AG04450 (cell line): ENCODE data around the gene ZEB2. TPM values are rescaled to one million over a fixed set of nuclear protein-coding genes. Genes with fewer than 3 reads are reported as not detected.

ENCODE experiments used
- CTCF ChIA-PET: fragments of 300-600, 350-600 bp; formaldehyde crosslinking; extraction: SDS; loops from one replicate; lab custom pipeline; 2022; ENCODE audit warnings: antibody characterized with exemption, inconsistent platforms; lab: Charles Lee
- POLR2A ChIA-PET: fragments of 350-600 bp; formaldehyde crosslinking; extraction: SDS; loops from one replicate; lab custom pipeline; 2021; ENCODE audit warnings: antibody characterized with exemption, inconsistent platforms; lab: Yijun Ruan, JAX
- DNase-seq: peaks from one replicate; pipeline ENCODE4 v3.0.0-alpha.2; 2011; ENCODE audit warnings: low read depth, low spot score
- H3K27ac ChIP-seq: one replicate; pipeline ENCODE4 v1.5.1; 2012; ENCODE audit warnings: low read depth, low read length, control low read depth
- H3K27me3 ChIP-seq: one replicate; pipeline ENCODE4 v1.6.0; 2012; ENCODE audit warnings: low read length; ENCODE audit not compliant: control insufficient read depth, insufficient read depth
- H3K4me3 ChIP-seq: 2 replicates; pipeline ENCODE4 v1.5.1; 2011; ENCODE audit warnings: mild to moderate bottlenecking, low read depth, low read length, control low read depth
- H3K9me3 ChIP-seq: 2 replicates; pipeline ENCODE4 v1.5.1; 2012; ENCODE audit warnings: low read length; ENCODE audit not compliant: control insufficient read depth, insufficient read depth
- polyA plus RNA-seq: library from polyadenylated mRNA; depleted of rRNA; stranded (reverse); fragments of >200 nt; gene quantifications from 2 replicates; pipeline ENCODE4 v1.2.3, GENCODE V29; 2011
- TF ChIP-seq, protein P1 (sequence below): IDR thresholded peaks from 2 replicates; pipeline ENCODE4 v1.5.1; 2011; ENCODE audit warnings: low read depth, low read length, control low read depth, inconsistent platforms

Gene ZEB2
- polyA plus RNA-seq, 1 experiment: 41.7 TPM

DNA sequence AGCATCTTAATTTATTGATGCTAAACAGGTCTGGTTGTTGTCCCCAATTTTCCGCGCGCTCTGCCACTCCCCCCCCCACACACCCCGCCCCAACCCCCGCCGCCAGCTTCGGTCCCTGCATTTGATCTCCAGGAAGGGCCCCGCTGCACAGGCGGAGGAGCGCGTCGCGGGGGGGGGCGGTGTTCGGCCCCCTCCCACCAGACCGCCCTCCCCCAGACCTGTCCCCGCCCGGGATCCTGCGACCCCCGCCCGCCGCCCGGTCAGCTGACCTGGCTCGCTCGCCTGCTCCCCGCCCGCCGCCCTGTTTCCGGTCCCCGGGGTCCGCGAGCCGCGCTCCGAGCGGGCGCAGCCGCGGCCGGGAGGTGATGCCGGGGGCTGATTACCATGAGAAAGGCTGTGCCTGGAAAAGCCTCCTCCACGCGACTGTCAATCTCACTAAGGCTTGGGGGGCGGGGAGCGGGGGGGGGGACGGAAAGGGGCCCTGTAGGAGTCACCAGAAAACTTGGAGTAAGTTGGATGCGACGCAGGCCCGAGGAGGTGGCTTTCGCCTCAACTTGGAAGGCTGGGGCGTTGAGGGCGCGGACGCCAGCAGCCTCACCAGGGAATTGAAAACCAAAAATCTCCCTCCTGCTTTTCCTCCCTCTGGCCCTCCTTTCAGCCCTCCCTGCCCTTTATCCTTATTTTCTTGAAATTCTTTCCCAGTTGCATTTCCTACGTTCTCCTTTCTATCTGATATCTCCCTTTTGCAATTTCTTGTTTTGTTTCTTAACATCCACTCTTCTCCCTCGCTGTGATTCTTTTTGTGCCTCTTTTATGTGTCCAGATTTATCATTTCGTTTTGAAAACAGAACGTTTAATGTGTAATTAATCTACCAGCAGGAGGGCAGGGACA, 4.4 kb upstream of the ZEB2 start:
- CTCF ChIA-PET: no interaction called here
- H3K27me3 ChIP-seq: no peaks in the 10 kb centered on the region
- POLR2A ChIA-PET: interaction anchor here (0.6 to 0.7 kb wide), 5 partner anchors 17 to 1138 kb away, joined by 3 to 6 read pairs (median 4); no protein-coding TSS in a partner anchor
- no peak overlapping the region for H3K27ac ChIP-seq
- no peak for DNase-seq
- no peaks in the 10 kb centered on the region for H3K9me3 ChIP-seq
- TF ChIP-seq, protein P1, sequence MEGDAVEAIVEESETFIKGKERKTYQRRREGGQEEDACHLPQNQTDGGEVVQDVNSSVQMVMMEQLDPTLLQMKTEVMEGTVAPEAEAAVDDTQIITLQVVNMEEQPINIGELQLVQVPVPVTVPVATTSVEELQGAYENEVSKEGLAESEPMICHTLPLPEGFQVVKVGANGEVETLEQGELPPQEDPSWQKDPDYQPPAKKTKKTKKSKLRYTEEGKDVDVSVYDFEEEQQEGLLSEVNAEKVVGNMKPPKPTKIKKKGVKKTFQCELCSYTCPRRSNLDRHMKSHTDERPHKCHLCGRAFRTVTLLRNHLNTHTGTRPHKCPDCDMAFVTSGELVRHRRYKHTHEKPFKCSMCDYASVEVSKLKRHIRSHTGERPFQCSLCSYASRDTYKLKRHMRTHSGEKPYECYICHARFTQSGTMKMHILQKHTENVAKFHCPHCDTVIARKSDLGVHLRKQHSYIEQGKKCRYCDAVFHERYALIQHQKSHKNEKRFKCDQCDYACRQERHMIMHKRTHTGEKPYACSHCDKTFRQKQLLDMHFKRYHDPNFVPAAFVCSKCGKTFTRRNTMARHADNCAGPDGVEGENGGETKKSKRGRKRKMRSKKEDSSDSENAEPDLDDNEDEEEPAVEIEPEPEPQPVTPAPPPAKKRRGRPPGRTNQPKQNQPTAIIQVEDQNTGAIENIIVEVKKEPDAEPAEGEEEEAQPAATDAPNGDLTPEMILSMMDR: no peak
- peak overlapping the region; percentile 64 for H3K4me3 ChIP-seq

DNA sequence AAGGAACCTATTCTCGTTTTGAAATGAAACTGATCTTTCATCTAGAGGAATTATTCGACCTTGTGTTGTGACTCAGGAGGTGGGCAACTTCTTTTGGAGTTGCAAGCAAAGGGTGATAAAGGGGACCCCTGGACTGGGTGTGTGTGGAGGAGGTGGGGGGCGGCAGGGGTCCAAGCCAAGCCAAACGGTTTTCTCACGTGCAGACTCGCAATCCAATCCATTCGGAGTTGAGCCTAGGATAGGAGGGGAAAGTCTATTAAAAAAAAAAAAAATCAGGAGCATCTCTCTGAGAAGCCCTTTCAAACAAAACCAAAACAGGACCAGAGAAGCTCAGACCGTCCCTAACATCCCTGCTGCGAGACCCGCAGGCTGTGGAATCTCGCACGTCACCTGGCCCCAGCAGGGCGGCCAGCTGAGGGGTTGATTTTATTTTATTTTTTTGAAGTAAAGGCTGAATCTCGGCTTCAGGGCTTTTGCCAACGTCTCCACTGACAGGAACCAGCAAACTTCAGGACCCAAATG, 3.7 kb upstream of the ZEB2 start:
- H3K4me3 ChIP-seq: peak overlapping the region; percentile 64
- CTCF ChIA-PET: no interaction called here
- H3K27me3 ChIP-seq: no peaks in the 10 kb centered on the region
- POLR2A ChIA-PET: interaction anchor here (0.6 to 0.7 kb wide), 4 partner anchors 18 to 1138 kb away, joined by 3 to 6 read pairs (median 4); no protein-coding TSS in a partner anchor
- TF ChIP-seq, protein P1: no peak
- no peaks in the 10 kb centered on the region for H3K9me3 ChIP-seq
- DNase-seq: no peak
- no peak overlapping the region for H3K27ac ChIP-seq

DNA sequence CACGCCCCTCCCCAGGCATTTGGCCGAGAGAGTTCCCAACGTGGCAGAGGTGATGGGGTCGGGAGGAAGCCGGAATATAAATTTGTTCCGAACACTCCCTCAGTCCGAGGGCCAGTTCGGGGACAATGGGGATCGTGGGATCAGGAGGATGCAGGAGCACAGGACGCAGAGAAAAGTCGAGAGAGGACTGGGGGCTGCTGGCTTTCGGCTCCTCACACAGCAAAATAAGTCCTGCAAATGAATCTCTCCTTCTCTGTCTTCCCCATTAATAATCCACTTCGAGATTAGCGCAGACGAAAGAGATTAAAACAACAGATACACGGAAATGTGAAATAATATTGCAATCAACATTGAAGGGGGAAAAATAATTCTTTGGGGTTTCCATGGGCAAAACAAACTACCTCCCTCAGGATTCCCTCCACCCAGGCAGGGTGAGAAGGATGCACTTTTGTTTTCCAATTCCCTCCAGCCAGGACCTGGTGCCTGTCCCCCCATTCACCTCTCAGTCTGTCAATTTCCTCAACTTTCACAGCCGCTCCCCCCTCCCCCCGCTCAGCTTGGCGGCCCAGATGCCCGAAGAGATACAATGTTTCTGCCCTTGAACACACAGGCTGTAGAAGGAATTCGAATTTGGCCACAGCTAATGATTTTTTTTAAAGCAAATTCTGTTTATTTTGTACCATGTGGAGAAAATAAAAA, 3.1 kb upstream of the ZEB2 start:
- ChIA-PET POLR2A (interaction anchor here (0.7 kb wide), 1 partner anchor 1139 kb away, joined by 4 read pairs; no protein-coding TSS in a partner anchor), CTCF (no interaction called here)
- H3K9me3 ChIP-seq: no peaks in the 10 kb centered on the region
- no peak overlapping the region for H3K27ac ChIP-seq
- no peaks in the 10 kb centered on the region for H3K27me3 ChIP-seq
- DNase-seq: no peak
- TF ChIP-seq, protein P1: no peak
- H3K4me3 ChIP-seq: peak overlapping the region; percentile 64

DNA sequence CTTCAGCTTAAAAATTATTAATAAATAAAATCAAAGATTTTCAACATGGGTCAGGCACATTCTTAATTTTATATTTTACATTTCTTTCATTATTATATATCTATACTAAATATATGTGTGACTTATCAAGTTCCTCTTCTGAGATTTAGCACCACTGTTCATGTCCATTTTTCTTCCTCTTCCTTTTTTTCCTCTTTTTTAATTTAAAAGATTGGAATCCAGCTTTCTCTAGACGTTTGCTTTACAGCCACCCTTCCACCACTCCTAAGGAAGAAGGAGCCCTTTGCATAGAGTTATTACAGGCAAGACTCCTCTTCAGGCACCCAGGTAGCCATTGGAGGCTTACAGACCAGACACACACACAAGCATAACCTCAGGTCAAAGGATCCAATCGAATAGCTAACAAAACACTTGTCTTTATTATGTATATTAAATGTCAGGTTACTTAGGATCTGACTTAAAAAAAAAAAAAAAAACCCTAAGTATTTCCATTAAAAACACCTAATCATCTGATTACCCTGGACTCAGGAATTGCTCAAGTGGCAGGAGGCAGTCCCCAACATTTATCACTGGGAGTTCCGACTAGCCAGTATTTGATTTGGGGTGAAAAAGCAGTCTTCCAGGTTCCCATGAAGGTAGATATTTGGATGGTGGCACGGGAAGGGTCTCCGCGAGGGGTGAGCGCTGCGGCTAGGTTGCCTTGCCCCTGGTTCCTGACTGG, 2.4 kb upstream of the ZEB2 start:
- Histone ChIP-seq H3K27me3 (no peaks in the 10 kb centered on the region), H3K4me3 (peak overlapping the region; percentile 64), H3K9me3 (no peaks in the 10 kb centered on the region), H3K27ac (no peak overlapping the region)
- ChIA-PET CTCF (no interaction called here), POLR2A (no interaction called here)
- TF ChIP-seq, protein P1: no peak
- DNase-seq: no peak
